Progenitor cell of endocrine pancreas (in vitro differentiated cells): ENCODE measurements around the gene ADAP1. TPM values are rescaled to one million over a fixed set of nuclear protein-coding genes. Genes with fewer than 3 reads are reported as not detected.

ENCODE experiments used
- DNase-seq: peaks from one replicate; pipeline ENCODE4 v3.0.0; 2021; ENCODE audit warnings: low spot score; ENCODE audit not compliant: unreplicated experiment
- H3K27ac Mint-ChIP-seq: 2 replicates; pipeline ENCODE4 v1.8.0; 2021; ENCODE audit warnings: mild to moderate bottlenecking, moderate library complexity, mixed read lengths
- H3K27me3 Mint-ChIP-seq: 2 replicates; pipeline ENCODE4 v1.8.0; 2021; ENCODE audit warnings: mixed read lengths
- H3K36me3 Mint-ChIP-seq: 2 replicates; pipeline ENCODE4 v1.8.0; 2022; ENCODE audit warnings: mixed read lengths; ENCODE audit not compliant: insufficient read depth
- H3K4me1 Mint-ChIP-seq: 2 replicates; pipeline ENCODE4 v1.8.0; 2021; ENCODE audit warnings: low read depth, mixed read lengths
- H3K4me3 Mint-ChIP-seq: 2 replicates; pipeline ENCODE4 v1.8.0; 2021; ENCODE audit warnings: low read depth, mild to moderate bottlenecking, moderate library complexity, mixed read lengths
- H3K9me3 Mint-ChIP-seq: 2 replicates; pipeline ENCODE4 v1.8.0; 2021; ENCODE audit warnings: low read depth, mixed read lengths
- total RNA-seq: library from RNA; stranded (reverse); gene quantifications from 2 replicates; pipeline ENCODE4 v1.2.1, GENCODE V29; 2021
- TF ChIP-seq, protein P1 (sequence below): fragments of 200-600 bp; sonication (generic); IDR thresholded peaks from one replicate; pipeline ENCODE4 v1.5.0; 2021; ENCODE audit warnings: antibody characterized with exemption, mild to moderate bottlenecking; ENCODE audit not compliant: unreplicated experiment

The ADAP1 gene
- total RNA-seq, 1 donor from 2014 or later: 10.3 TPM

DNA sequence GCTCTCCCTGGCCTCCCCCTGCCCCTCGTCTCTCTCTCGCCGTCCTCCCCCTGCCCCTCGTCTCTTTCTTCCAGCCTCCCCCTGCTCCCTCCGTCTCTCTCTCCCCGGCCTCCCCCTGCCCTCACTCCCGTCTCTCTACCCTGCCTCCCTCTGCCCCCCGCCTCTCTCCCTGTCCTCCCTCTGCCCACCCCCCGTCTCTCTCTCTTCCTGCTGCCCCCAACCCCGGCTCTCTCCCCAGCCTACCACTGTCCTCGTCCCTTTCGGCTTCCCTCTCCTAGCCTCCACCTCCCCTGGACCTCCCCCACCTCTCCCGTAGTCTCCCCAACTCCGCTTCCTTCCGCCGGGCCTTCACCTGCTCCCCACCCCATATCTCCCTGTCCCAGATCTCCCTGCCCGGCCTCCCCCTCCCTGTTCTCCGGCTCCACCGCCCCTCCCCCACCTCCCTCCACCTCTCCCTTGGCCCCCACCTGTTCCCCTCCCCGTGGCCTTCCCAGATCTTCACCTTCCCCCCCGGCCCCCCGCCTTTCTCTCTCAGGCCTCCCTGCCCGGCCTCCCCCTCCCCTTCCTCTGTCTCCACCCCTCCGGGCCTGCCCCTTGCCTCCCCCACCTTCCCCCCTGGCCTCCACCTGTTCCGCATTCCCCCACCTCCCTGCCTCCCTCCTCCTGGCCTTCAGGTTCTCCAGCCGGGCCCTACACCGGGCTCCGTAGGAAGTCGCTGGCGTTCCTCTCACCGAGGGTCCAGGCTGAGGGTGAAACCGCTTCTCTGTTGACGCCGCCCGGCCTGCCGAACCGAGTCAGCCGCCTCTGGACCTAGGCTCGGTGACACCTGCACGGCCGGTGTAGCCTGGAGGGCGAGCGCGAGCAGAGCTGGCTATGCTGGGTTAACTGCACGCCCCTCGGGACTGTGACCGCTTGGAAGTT, 76.9 kb downstream of the ADAP1 start:
- peak overlapping the region; percentile 85 for H3K4me3 Mint-ChIP-seq
- DNase-seq: no peak
- H3K27me3 Mint-ChIP-seq: no peaks in the 10 kb centered on the region
- peak overlapping the region; percentile 94 for H3K27ac Mint-ChIP-seq
- peaks cover 10% of the 10 kb centered on the region for H3K36me3 Mint-ChIP-seq
- H3K9me3 Mint-ChIP-seq: no peaks in the 10 kb centered on the region
- peaks cover 12% of the 10 kb centered on the region for H3K4me1 Mint-ChIP-seq
- TF ChIP-seq, protein P1, sequence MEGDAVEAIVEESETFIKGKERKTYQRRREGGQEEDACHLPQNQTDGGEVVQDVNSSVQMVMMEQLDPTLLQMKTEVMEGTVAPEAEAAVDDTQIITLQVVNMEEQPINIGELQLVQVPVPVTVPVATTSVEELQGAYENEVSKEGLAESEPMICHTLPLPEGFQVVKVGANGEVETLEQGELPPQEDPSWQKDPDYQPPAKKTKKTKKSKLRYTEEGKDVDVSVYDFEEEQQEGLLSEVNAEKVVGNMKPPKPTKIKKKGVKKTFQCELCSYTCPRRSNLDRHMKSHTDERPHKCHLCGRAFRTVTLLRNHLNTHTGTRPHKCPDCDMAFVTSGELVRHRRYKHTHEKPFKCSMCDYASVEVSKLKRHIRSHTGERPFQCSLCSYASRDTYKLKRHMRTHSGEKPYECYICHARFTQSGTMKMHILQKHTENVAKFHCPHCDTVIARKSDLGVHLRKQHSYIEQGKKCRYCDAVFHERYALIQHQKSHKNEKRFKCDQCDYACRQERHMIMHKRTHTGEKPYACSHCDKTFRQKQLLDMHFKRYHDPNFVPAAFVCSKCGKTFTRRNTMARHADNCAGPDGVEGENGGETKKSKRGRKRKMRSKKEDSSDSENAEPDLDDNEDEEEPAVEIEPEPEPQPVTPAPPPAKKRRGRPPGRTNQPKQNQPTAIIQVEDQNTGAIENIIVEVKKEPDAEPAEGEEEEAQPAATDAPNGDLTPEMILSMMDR: no peak

DNA sequence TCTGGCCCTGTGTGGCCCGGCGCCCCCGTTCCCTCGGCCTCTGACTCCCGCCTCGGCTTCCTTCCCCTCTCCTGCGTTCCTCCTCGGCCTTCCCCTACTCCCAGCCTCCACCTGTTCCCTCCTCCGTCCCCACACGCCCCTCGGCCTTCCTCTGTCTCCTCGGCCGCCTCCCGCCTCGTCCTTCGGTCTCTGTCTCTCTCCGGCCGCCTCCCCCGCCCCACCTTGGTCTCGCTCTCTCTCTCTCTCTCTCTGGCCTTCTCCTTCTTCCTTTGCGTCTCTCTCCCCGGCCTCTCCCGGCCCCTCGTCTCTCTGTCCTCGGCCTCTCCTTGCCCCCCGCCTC, 77.5 kb downstream of the ADAP1 start:
- Mint-ChIP-seq H3K4me1 (peaks cover 12% of the 10 kb centered on the region), H3K4me3 (peak overlapping the region; percentile 85), H3K36me3 (peaks cover 14% of the 10 kb centered on the region), H3K9me3 (no peaks in the 10 kb centered on the region), H3K27ac (peak overlapping the region; percentile 94), H3K27me3 (no peaks in the 10 kb centered on the region)
- TF ChIP-seq, protein P1: no peak
- no peak for DNase-seq

GRCh38 chr7:876077-876971, 78.2 kb downstream of the ADAP1 start, which contains the start of gene GET4:
Gene GET4, plus strand, starts transcription at chr7:876554. Its CDS starts 92 bp downstream, at chr7:876646.
- peak within 1 kb of the TSS; percentile 94 for H3K27ac Mint-ChIP-seq
- peaks cover 15% of the 10 kb centered on the region for H3K36me3 Mint-ChIP-seq
- TF ChIP-seq, protein P1: peak; percentile 32
- peaks cover 12% of the 10 kb centered on the region for H3K4me1 Mint-ChIP-seq
- H3K4me3 Mint-ChIP-seq: peak within 1 kb of the TSS; percentile 85
- H3K9me3 Mint-ChIP-seq: no peaks in the 10 kb centered on the region
- DNase-seq: peak; percentile 97
- no peaks in the 10 kb centered on the region for H3K27me3 Mint-ChIP-seq

GRCh38 chr7:875476-876076, 78.9 kb downstream of the ADAP1 start:
- H3K4me1 Mint-ChIP-seq: peaks cover 11% of the 10 kb centered on the region
- no peak overlapping the region for H3K27ac Mint-ChIP-seq
- no peak for DNase-seq
- peaks cover 16% of the 10 kb centered on the region for H3K36me3 Mint-ChIP-seq
- no peaks in the 10 kb centered on the region for H3K27me3 Mint-ChIP-seq
- no peak overlapping the region for H3K4me3 Mint-ChIP-seq
- H3K9me3 Mint-ChIP-seq: no peaks in the 10 kb centered on the region
- TF ChIP-seq, protein P1: no peak

- Mint-ChIP-seq H3K27ac (peak overlapping the region; percentile 24), H3K4me3 (peak overlapping the region; percentile 16), H3K9me3 (no peaks in the 10 kb centered on the region), H3K27me3 (no peaks in the 10 kb centered on the region), H3K36me3 (peaks cover 17% of the 10 kb centered on the region), H3K4me1 (peaks cover 9% of the 10 kb centered on the region)
- DNase-seq: no peak
- TF ChIP-seq, protein P1: no peak
Observed at GRCh38 chr7:875051-875450, 79.4 kb downstream of the ADAP1 start.
